GOT3 (cell line): Measurements from ENCODE around the gene KRTAP5-6.

ENCODE experiments used
- DNase-seq: peaks from one replicate; lab custom pipeline; 2025; ENCODE audit warnings: mixed read lengths; lab: John Stamatoyannopoulos, UW

KRTAP5-6 gene

GRCh38 chr11:1733716-1734640, 37.0 kb downstream of the KRTAP5-6 start:
- no peak for DNase-seq

DNA sequence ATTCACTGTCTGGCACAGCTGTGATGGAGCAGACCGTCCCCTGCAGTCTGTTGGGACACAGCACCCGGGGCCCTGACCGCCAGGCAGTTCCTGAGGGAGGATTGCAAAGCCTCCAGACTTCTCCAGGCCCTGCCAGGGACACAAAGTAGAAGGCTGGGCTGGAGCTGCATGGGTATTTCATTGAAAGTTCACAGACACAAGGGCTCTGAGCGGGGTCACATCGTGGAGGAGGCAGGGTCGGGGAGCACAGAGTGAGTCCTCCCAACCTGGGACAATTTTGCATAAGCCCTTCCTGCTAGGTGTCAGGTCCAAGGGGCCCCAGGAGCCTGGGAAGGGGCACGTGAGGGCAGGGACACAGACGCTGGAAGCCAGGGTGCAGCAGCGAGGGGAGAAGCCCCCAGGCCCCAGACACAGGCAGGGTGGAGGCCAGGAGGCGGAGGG, 37.7 kb downstream of the KRTAP5-6 start:
- DNase-seq: no peak

DNA sequence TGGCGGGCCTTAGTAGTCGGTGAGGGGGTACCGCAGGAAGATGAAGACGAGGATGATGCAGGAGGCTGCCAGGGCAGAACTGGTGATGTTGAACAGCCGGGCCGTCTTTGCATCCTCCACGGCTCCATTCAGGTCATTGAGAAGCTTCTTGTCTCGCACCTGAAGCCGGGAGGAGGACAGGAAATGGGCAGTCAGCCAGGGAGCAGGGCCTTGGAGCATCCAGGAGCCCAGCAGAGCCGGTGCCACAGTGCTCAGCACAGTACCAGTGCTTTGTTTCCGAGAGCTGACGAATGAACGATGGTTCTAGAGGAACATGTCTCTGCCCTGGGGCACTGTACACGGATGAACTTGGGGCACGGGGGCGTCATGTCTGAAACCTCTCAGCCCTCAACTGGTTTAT, 38.3 kb downstream of the KRTAP5-6 start:
- DNase-seq: no peak

DNA sequence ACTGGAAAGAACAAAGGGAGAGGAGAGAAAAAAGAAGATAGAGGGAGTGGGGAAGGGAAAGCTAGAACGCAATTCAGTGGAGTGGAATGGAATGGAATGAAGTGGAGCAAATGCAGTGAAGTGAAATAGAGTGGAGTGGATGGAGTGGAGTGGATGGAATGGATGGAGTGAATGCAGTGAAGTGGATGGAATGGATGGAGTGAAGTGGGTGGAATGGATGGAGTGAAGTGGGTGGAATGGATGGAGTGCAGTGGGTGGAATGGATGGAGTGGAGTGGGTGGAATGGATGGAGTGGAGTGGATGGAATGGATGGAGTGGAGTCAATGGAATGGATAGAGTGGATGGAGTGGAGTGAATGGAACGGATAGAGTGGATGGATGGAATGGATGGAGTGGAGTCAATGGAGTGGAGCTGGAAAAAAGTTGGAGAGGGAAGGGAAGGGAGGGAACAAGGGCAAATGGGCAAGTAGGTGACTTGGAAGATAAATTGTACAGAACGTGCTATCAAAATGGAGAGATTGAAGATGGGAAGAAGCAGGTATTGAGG, 39.5 kb downstream of the KRTAP5-6 start:
- no peak for DNase-seq

GRCh38 chr11:1737080-1737757, 40.2 kb downstream of the KRTAP5-6 start:
- no peak for DNase-seq

DNA sequence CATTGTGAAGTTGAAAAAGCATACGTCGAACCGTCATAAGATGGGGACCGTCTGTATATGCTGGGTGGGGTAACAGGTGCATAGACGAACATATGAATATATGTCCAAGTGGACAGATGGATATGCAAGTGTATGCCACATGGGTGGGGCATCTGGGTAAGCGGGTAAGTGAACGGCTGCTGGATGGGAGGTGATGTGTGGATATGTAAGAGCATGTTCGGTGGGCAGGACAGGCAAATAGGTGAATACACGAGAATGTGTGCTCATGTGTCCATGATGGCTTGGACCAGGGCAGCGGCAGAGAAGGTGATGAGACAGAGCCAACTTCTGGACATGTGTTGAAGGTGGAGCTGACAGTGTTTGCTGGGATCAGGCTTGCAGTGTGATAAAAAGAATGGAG, 41.4 kb downstream of the KRTAP5-6 start:
- DNase-seq: no peak

DNA sequence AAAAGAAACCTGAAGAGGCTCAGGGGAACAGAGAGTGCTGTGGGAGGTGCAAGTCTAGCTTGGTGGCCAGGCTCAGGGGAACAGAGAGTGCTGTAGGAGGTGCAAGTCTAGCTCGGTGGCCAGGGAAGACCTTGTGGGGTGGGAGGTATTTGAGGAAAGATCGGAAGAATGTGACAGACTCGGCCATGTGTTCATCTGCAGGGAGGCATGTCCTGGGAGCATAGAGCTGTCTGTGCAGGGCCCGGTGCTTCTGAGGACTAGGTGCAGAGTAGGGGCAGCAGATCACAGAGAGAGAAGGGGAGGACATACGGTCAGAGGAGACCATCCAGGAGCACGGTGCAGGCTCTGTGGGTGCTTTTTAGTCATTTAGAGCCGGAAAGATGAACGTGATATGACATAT, 42.6 kb downstream of the KRTAP5-6 start:
- no peak for DNase-seq

DNA sequence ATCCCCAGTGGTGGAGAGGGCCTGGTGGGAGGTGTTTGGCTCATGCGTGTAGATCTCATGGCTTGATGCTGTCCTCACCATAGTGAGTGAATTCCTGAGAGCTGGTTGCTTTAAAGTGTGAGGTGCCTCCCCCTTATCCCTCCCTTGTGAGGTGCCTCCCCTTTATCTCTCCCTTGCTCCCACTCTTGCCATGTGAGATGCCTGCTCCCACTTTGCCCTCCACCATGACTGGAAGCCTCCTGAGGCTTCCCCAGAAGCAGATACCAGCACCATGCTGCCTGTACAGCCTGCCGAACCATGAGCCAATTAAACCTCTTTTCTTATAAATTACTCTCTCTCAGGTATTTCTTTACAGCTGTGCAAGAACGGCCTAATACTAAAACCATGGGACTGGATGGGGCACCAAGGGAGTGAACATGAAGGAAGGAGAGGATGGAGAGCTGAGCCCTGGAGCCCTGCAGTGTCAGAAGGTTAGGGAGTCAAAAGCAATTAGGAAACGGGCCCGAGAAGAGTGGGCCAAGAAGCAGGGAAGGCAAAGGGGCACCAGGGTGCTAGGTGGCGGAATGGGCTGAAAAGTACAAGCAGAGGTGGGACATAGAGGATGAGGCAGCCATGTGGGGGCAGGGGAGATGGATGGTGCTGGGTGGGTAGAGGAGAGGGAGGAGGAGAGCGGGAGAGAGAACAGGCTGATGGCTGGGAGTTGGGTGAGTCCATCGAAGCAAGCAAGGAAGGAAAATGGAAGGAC, 44.0 kb downstream of the KRTAP5-6 start:
- DNase-seq: no peak

- DNase-seq: no peak
These were observed 44.7 kb downstream of the KRTAP5-6 start for GRCh38 chr11:1741741-1742140.

DNA sequence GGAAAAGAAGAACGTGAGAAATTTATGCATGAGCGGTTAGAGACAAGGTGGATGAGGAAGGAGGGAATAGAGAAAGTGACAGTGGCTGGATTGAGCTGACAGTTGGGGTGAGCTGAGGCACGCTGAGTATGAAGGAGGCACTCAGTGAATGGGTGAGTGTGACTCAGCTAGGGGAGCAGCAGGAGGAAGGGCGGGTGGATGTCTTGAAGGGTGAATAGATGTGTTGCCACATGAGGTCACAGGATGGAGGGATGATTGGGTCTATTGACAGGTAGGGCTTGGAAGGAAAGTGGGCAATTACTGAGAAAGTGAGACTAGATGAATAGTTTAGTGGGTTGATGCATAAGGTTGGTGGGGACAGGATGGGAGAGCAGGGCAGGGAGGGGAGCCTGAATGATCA, 45.4 kb downstream of the KRTAP5-6 start:
- no peak for DNase-seq

GRCh38 chr11:1742869-1743584, 46.0 kb downstream of the KRTAP5-6 start:
- DNase-seq: no peak

DNA sequence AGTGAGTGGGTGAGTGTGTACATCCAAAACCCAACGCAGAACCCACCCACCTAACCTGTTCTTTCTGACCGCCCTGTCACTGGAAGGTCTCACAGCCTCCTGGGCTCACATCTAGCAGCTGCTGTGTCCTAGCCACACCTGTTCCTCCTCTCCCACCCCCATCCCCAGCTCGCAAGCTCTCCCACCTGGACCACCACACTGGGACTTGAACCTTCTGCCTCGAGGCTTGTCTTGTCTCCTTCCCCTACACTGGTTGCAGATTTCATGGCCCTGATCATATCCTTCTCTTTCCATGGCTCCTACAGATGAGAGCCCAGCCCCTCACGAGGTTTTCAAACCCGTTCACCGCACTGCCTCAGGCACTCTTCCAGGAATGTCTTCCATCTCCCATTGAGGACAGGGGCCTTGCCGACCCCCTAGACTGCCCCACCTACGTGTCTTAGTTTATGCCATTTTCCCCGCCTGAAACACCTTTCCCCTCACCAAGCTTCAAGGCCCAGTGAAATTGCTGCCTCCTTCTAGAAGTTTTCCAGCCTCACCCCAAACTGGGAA, 46.7 kb downstream of the KRTAP5-6 start:
- no peak for DNase-seq

GRCh38 chr11:1744137-1744886, 47.3 kb downstream of the KRTAP5-6 start:
- no peak for DNase-seq

DNA sequence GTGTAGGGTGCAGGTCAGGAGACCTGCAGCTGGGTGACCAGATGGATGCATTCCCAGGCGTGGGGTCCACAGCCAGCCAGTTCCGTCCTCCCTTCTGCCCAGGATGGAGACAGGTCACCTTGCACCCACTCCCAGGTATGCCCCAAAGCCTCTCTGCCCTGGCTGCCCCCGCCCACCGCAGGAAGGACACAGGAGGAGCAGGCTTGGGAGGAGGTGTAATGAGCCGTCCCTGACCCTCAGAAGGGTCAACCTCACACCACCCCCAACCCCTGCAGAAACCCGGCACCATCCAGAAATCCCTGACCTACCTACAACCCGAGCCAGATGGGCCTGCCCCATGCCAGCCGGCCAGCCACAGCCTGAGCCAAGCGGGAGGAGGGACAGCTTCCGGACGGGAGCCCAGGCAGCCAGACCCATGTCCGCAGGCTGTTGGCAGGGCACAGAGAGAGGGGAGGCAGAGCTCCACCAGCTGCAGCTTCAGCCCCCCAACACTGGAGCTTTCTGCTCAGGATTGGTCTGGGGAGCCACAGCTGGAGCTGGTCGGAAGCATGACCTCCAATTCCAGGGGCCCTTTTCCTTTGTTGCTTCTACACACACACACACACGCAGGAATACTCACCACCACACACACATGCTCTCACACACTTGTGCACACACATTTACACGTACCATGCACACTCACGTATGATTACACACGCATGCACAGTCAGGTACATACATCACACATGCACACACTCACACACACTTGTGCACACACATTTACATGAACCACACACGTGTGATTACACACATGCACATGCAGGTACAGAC, 48.1 kb downstream of the KRTAP5-6 start:
- DNase-seq: no peak

DNA sequence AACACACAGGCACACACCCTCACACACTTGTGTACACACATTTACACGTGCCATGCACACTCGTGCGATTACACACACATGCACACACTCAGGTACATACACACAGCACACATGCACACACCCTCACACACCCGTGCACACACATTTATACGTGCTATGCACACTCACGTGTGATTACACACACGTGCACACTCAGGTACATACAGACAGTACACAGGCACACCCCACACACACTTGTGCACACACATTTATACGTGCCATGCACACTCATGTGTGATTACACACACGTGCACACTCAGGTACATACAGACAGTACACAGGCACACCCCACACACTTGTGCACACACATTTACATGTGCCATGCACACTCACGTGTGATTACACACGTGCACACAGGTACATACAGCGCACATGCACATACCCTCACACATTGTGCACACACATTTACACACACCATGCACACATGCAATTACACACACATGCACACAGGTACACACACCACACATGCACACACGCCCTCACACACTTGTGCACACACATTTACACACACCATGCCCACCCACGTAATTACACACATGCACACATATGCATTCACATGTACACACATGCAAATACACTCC, 48.8 kb downstream of the KRTAP5-6 start:
- DNase-seq: no peak

DNA sequence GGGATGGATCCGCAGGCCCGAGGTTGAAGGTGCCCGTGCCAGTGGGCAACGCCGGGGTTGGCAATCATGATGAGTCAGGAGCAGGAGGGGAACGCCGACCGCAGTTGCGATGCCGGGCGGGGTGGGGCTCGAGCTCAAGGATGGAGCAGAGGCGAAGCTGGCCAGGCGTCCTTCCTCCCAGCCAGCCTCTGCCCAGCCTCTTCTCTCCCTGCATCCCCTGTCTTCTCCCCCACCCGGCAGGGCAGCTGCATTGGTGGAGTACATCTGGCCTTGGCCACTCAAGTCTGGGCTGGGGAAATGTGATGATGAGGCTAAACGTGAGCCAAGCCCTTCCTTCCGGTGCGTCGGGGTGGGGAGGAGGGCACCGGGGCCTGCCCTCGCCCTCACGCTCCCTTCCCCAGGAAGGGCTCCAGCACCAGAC, 49.5 kb downstream of the KRTAP5-6 start:
- no peak for DNase-seq

GRCh38 chr11:1746956-1747752, 50.2 kb downstream of the KRTAP5-6 start:
- no peak for DNase-seq
